CD4-positive, alpha-beta T cell treated with Interferon alpha-2 for 1 hour (primary cell): Measurements from ENCODE around the gene GPX2.
A peak's percentile ranks its signal among the peaks of the same experiment; 100 is the strongest.

Experiments
- DNase-seq, 2 donors: peaks; one replicate each; pipeline ENCODE4 v3.0.0-alpha.2; 2020 to 2022

The GPX2 gene

GRCh38 chr14:64912261-64912660, 30.3 kb downstream of the GPX2 start:
- DNase-seq: no peak

GRCh38 chr14:64910847-64911495, 31.6 kb downstream of the GPX2 start:
- no peak for DNase-seq

DNA sequence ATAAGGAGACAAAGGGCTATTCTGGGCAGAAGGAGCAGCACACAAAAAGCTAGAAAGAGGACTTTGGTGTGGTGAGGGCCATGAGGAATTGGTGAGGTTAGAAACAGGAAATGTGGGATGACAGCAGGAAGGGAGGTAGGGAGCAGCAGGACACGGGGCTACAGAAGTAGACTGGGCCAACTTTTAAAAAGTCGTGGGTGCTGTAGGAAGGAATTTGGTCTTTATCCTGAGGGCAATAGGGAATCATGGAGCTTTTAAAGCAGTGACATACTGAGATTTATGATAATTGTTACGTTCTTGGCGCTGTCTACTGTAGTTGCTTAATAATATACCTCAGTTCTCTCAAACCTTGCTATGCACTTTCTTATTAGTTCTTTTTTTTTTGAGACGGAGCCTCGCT, 36.5 kb downstream of the GPX2 start:
- DNase-seq: no peak

DNA sequence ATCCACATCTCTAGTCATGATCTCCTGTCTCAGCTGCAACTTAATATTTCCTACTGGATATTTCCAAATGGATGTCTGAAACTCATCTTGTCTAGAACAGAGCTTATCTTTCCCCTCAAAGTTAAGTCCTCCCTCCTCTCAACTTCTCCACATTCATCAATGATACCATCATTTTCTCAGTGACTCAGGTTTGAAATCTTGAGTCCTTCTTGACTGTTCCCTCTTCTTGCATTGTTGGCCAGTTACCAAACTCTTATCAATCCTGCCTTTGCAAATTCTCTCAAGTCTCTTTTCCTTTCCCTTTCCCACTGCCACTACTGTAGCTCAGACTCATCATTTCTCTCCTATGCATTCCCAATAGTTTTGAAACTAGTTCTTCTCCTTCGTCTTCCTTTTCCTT, 42.6 kb downstream of the GPX2 start:
- DNase-seq: no peak

DNA sequence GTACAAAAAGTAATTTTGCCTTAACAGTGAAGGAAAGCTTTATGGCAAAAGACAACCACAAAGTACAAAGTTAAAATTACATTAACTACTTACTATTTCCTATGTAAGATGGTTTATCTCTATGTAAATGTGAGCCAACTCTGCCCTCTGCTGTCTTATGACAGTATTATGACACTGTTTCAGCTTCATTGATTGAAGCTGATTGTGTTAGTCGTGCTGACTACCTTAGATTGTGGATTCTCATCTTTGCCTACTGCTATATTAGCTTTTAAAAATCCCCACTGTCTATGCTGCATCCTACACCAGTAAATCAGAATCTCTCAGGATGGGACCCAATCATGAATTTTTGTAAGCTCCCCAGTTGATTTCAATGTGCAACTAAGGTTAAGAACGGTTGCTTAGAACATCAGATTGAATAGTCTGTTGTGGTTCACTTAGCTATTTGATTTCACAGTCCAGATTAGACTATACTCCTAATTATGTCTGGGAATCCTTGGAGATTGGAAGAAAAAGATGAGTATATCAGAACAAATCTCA, 50.6 kb downstream of the GPX2 start:
- DNase-seq: peak; percentile 34 to 73

- DNase-seq: no peak
Observed at GRCh38 chr14:64891173-64891838, 51.2 kb downstream of the GPX2 start.

- no peak for DNase-seq
Observed at GRCh38 chr14:64889352-64889751, 53.2 kb downstream of the GPX2 start.
